ENCODE results near the gene NTSR2.

Gene NTSR2

DNA sequence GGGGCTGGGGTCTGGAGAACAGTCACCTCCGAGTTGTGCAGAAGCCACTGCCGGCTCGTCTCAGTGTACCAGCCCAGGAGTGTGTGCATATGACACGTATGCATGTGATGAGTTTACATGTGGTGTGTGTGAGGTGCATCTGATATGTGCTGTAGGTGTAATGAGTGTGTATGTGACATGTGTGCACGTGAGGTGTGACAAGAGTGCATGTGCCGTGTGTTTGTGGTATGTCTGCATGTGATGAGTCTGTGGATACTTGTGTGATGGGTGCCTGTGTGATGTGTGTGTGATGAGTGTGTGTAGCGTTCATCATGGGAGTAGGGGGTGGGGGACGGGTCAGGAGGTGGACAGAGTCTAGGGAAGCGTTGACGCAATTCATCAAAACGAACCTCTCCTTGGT lies 12.8 kb downstream of the NTSR2 start:
- no peak for DNase-seq

DNA sequence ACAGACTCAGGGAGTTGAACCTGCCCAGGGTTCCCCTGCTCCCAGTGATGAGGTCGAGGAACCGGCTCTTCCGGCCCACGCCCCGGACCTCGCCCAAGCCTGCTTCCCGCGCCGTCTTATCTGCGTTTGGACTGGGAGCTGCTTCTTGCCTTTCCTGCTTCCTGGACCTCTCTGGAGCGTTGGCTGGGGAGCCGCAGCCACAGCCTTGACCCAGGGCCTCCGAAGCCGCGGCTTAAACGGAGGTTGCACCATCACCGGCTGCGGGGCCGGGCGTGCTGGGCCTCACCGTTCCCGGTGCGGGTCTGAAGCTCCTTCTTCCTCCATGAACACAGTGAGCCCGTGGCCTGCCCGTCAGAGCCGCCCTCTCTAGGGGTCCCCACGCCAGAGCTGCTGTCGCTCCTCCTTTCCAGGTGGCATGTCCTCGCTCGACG lies 13.3 kb downstream of the NTSR2 start:
- DNase-seq = no peak

- DNase-seq = no peak
Observed at GRCh38 chr2:11656252-11656651, 13.7 kb downstream of the NTSR2 start.

GRCh38 chr2:11655495-11655894 lies 14.5 kb downstream of the NTSR2 start:
- DNase-seq = no peak

DNA sequence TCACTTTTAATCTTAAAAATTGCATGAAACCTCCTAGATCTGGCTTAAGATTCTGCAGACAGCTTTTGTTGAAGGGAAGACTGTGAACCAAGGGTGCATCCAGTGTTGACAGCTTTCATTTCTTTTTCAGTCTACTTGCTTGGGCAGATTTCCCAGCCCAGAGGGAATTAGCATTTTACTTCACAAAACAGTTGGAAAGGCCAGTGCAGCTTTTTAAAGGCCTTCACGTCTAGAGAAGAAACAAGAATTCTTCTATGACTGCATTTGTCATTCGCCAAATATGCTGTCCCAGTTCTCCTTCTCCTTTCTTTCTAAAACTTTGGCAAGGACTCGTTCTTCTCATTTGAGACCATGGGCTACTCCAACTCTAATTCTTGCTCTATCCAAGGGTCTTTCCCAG lies 17.4 kb downstream of the NTSR2 start:
- DNase-seq = no peak

GRCh38 chr2:11651856-11652548 lies 18.0 kb downstream of the NTSR2 start:
- no peak for DNase-seq

- DNase-seq = no peak
Observed at GRCh38 chr2:11649093-11649492, 20.9 kb downstream of the NTSR2 start.

GRCh38 chr2:11647834-11648600 lies 22.0 kb downstream of the NTSR2 start:
- no peak for DNase-seq

DNA sequence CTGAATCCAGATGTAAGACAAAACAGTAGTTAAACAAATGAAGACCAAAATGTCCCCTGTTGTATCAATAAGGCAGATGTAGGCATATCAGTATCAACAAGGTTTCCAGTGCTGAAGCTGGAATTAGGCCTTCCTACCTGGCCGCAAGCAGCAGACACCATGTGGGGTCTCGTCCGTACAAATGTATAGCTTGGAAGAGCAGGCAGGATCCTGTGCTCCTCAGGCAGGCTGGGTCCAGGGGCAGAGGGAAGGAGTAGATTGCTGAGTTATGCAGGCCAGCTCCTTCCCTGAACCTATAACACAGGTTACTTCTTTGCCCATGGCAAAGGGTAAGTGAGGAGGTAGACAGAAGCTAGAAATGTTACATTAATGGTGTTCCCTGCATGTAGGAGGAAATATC lies 23.5 kb downstream of the NTSR2 start:
- no peak for DNase-seq

GRCh38 chr2:11644293-11644692 lies 25.7 kb downstream of the NTSR2 start:
- no peak for DNase-seq

- DNase-seq = no peak
Observed at GRCh38 chr2:11642972-11643371, 27.0 kb downstream of the NTSR2 start.

DNA sequence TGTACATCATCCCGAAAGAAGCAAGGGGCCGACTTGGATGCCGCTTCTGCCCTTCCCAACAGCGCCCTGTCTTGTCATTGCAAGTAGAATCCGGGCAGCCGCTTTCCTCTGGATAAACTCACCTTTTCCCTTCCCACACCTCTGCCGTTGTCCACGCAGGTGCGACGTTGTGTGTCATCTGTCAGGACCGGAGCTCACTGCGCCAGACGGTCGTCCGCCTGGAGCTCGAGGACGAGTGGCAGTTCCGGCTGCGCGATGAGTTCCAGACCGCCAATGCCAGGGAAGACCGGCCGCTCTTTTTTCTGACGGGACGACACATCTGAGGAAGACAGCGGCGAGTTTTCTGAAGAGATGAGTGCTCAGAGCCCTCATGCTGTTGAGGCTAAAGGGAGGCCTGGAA lies 29.9 kb downstream of the NTSR2 start:
- DNase-seq = no peak

DNA sequence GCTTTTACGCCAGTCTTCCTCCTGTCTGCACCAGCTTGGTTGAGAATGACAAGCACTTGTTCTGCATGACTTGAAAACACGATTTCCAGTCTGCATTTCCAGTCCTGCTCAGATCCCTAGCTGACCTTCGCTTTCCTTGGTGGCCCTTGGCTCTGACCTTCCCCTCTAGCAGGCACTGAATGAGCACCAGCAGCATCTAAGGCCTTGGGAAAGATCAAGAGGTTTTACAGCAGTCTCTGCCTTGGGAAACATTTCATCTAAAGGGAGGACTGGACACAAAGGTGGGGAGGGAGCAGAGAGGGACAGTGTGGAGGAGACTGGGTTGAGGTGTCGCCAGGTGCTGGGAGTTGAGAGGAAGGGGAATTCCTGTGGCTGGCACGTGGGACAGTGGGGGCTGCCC lies 30.5 kb downstream of the NTSR2 start:
- no peak for DNase-seq

DNA sequence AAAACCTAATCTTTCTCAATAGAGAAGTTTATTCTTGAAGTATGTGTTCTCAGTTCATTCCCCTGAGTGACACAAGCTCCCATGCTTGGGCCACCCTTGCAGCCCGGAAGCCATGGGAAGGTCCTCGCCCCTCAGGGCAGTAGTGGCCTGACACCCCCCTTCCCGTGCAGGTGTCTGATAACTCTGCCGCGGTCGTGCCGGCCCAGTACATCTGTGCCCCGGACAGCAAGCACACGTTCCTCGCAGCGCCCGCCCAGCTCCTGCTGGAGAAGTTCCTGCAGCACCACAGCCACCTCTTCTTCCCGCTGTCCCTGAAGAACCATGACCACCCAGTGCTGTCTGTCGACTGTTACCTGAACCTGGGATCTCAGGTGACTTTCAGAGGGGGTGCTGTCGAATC lies 32.4 kb downstream of the NTSR2 start:
- DNase-seq = no peak

DNA sequence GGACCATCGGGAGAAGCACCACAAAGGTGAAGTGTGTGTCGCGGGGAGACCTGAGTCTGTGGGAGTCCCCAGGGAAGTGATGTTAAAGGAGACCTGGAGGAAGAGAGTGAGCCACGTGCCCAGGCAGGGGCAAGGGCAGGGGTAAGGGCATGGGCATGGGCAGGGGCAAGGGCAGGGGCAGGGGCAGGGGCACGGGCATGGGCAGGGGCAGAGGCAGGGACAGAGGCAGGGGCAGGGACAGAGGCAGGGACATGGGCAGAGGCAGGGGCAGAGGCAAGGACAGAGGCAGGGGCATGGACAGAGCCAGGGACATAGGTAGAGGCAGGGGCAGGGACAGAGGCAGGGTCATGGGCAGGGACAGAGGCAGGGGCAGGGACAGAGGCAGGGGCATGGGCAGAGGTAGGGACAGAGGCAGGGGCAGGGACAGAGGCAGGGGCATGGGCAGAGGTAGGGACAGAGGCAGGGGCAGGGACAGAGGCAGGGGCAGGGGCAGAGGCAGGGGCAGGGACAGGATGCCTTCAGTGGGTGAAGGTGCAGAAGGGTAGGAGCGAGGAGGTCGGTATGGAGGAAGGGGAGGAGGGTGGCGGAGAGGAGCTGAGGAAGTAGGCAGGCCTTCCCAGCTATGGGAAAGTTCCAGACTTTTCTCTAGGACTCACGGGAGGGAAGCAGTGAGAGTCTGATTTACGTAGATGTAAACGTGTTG lies 33.3 kb downstream of the NTSR2 start:
- no peak for DNase-seq

- no peak for DNase-seq
Observed at GRCh38 chr2:11635141-11635540, 34.9 kb downstream of the NTSR2 start.

GRCh38 chr2:11634584-11634983 lies 35.4 kb downstream of the NTSR2 start:
- DNase-seq = no peak

DNA sequence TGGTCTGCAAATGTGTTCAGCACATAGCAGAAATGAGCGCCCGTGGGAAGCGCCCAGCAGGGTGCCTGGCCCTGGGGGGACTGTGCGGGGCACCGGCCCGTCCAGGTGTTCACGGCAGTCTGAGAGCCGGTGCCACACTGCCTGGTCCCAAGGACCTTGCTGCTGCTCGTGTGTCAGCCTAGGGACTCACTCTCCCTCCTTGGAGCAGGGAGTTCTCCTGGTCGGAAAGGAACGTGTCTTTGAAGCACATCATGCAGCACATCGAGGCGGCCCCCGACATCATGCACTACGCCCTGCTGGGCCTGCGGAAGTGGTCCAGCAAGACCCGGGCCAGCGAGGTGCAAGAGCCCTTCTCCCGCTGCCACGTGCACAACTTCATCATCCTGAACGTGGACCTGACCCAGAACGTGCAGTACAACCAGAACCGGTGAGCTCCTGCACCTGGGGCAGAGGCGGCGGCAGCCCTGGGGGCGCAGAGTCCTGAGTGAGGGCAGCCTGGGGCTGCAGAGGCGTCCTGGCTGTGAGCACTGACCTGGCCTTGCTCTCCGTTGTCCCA lies 36.0 kb downstream of the NTSR2 start:
- DNase-seq = no peak

GRCh38 chr2:11631462-11631861 lies 38.5 kb downstream of the NTSR2 start:
- no peak for DNase-seq

DNA sequence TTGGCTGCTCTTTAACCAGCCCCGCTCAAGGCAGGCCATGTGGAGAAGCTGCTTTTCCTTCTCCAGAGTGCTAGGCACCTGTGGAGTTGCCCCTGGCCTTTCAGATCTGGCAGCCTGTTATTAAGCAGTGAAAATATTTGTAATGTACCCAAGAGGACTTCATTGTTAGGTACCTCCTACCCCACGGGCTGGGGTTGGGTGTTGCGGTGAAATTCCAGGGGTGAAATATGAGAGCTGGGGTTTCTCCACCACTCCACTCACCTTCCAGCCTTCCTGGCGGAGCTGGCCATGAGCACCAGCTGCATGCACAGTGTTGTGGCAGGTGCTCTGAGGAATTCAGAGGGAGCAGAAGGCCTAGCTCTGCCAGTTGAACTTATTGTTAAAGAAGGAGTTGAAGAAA lies 39.1 kb downstream of the NTSR2 start:
- no peak for DNase-seq

GRCh38 chr2:11629851-11630250 lies 40.1 kb downstream of the NTSR2 start:
- DNase-seq = no peak

DNA sequence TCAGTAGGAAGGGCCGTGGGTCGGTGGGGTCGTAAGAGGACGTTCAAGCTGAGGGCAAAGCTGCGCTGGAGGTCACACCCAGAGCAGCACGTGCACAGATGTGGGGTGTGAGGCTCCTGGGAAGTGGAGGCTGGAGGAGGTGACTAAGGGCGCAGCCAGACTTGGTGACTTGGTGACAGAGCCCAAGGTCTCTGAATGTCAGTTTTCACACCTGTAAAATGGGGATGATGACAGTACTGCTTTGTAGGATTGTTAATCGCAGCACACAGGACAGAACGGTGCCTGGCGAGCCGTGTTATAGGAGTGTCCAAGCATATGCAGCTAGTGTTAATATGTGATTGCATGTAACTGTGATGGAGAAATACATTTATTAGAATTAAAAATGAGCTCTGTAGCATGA lies 40.8 kb downstream of the NTSR2 start:
- no peak for DNase-seq

GRCh38 chr2:11628675-11629074 lies 41.3 kb downstream of the NTSR2 start:
- DNase-seq = no peak

DNA sequence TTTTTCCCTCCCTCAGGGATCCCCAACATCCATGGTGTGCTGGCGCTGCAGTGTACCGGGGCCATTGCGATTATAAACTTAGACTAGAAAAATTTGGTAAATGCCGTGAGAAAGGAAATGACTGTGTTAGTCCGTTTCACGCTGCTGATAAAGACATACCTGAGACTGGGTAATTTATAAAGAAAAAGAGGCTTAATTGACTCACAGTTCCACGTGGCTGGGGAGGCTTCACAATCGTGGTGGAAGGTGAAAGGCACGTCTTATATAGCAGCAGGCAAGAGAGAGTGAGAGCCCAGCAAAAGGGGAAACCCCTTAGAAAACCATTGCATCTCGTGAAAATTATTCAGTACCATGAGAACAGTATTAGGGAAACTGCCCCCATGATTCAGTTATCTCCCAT lies 44.3 kb downstream of the NTSR2 start:
- DNase-seq = no peak
